A549 (cell line): ENCODE results near the gene MIOX. TPM values are rescaled to one million over a fixed set of nuclear protein-coding genes. Genes with fewer than 3 reads are reported as not detected.

Source experiments
- ATAC-seq, 2 experiments: fragments of 200-7000 bp in 1 of 2; fragments of >200 bp in 1 of 2; cut with Nextera tagmentation in 1 of 2; cut with Tn5 transposase in 1 of 2; 3 replicates each; pipeline versions ENCODE4 v1.8.0 to v1.9.1; 2018 to 2020; ENCODE audit warnings: mild to moderate bottlenecking in 1 of 2, moderate library complexity in 1 of 2
- CTCF ChIA-PET: fragments of 300-600 bp; sonication (Branson Sonifier 250); formaldehyde crosslinking; extraction: SDS; loops from one replicate; lab custom pipeline; 2021; ENCODE audit warnings: antibody characterized with exemption, inconsistent platforms; lab: Yijun Ruan, JAX
- POLR2A ChIA-PET: fragments of 350-600 bp; formaldehyde crosslinking; extraction: SDS; loops from one replicate; lab custom pipeline; 2021; ENCODE audit warnings: antibody characterized with exemption, inconsistent platforms; lab: Yijun Ruan, JAX
- DNase-seq, 2 experiments: peaks; one replicate each; pipeline versions ENCODE4 v3.0.0 to v3.0.0-alpha.2; 2011 to 2016; ENCODE audit warnings: low read depth in 1 of 2, low spot score in 1 of 2
- FAIRE-seq: peaks from 2 replicates; lab custom pipeline; 2011; peaks lifted over from hg19 to GRCh38; lab: Jason Lieb, UNC
- H3K27ac ChIP-seq, 2 experiments: fragments of >200 bp; sonication (Bioruptor Twin); formaldehyde crosslinking; 3 replicates each; pipeline ENCODE4 v1.5.1; 2016 to 2017
- H3K4me1 ChIP-seq: fragments of >200 bp; sonication (Bioruptor Twin); formaldehyde crosslinking; 3 replicates; pipeline ENCODE4 v1.6.1; 2016
- H3K4me2 ChIP-seq: fragments of >200 bp; sonication (Bioruptor Twin); formaldehyde crosslinking; 3 replicates; pipeline ENCODE4 v1.6.1; 2016
- H3K4me3 ChIP-seq: fragments of >200 bp; sonication (Bioruptor Twin); formaldehyde crosslinking; 3 replicates; pipeline ENCODE4 v1.5.1; 2016
- H3K9me3 ChIP-seq: fragments of >200 bp; sonication (Bioruptor Twin); formaldehyde crosslinking; 3 replicates; pipeline ENCODE4 v1.6.1; 2016
- BCL3 ChIP-seq: fragments of >200 bp; sonication (Bioruptor Twin); formaldehyde crosslinking; IDR thresholded peaks from 3 replicates; pipeline ENCODE4 v1.6.1; 2016
- BHLHE40 ChIP-seq: IDR thresholded peaks from 2 replicates; pipeline ENCODE4 v1.6.1; 2012; ENCODE audit warnings: low read depth, low read length, inconsistent platforms
- CEBPB ChIP-seq, 2 experiments: fragments of >200 bp in 1 of 2; sonication (Bioruptor Twin) in 1 of 2; formaldehyde crosslinking in 1 of 2; IDR thresholded peaks; 2 replicates each; pipeline ENCODE4 v1.6.1; 2012 to 2016
- CHD4 ChIP-seq: fragments of 200-600 bp; sonication (generic); IDR thresholded peaks from 2 replicates; pipeline ENCODE4 v1.6.1; 2016; ENCODE audit warnings: antibody characterized with exemption, mild to moderate bottlenecking, borderline replicate concordance
- CTCF ChIP-seq: fragments of >200 bp; sonication (Bioruptor Twin); formaldehyde crosslinking; IDR thresholded peaks from 3 replicates; pipeline ENCODE4 v1.5.1; 2016
- EP300 ChIP-seq, 2 experiments: fragments of >200 bp; sonication (Bioruptor Twin); formaldehyde crosslinking; IDR thresholded peaks; 2 replicates in 1 of 2; 3 replicates in 1 of 2; pipeline ENCODE4 v1.6.1; 2016 to 2017
- ESRRA ChIP-seq: fragments of 150-350 bp; IDR thresholded peaks from 2 replicates; pipeline ENCODE4 v1.6.1; 2014; ENCODE audit warnings: mild to moderate bottlenecking, low read length, borderline replicate concordance
- FOSL2 ChIP-seq, 2 experiments: fragments of 450-650 bp in 1 of 2; fragments of >200 bp in 1 of 2; sonication (Bioruptor Twin) in 1 of 2; formaldehyde crosslinking; IDR thresholded peaks; 2 replicates each; pipeline versions ENCODE4 v1.5.0 to v1.6.1; 2016 to 2020; ENCODE audit warnings: mild to moderate bottlenecking in 1 of 2, moderate library complexity in 1 of 2
- GATA3 ChIP-seq: IDR thresholded peaks from 2 replicates; pipeline ENCODE4 v1.6.1; 2012; ENCODE audit warnings: borderline replicate concordance
- HEYL ChIP-seq: fragments of 250-450 bp; sonication (Bioruptor Pico); IDR thresholded peaks from 2 replicates; pipeline ENCODE4 v1.8.0; 2021; ENCODE audit warnings: mild to moderate bottlenecking, moderate library complexity
- HMGXB4 ChIP-seq: fragments of 250-450 bp; sonication (Bioruptor Pico); IDR thresholded peaks from 2 replicates; pipeline ENCODE4 v1.5.0; 2021; ENCODE audit warnings: mild to moderate bottlenecking, moderate library complexity, borderline replicate concordance
- HOXB13 ChIP-seq: fragments of 250-450 bp; sonication (Bioruptor Pico); IDR thresholded peaks from 2 replicates; pipeline ENCODE4 v1.5.0; 2020; ENCODE audit warnings: low read depth, mild to moderate bottlenecking, moderate library complexity
- JUNB ChIP-seq: fragments of >200 bp; sonication (Bioruptor Twin); formaldehyde crosslinking; IDR thresholded peaks from 2 replicates; pipeline ENCODE4 v1.6.1; 2016
- KDM1A ChIP-seq: fragments of 200-600 bp; sonication (generic); IDR thresholded peaks from 2 replicates; pipeline ENCODE4 v1.6.1; 2016; ENCODE audit warnings: low read depth, mild to moderate bottlenecking
- KDM5A ChIP-seq: fragments of 200-600 bp; sonication (generic); IDR thresholded peaks from 2 replicates; pipeline ENCODE4 v1.6.1; 2016; ENCODE audit warnings: antibody characterized with exemption, mild to moderate bottlenecking
- PHF8 ChIP-seq: fragments of 200-600 bp; sonication (generic); IDR thresholded peaks from 2 replicates; pipeline ENCODE4 v1.6.1; 2016; ENCODE audit warnings: low read depth, mild to moderate bottlenecking, antibody characterized with exemption, moderate library complexity, borderline replicate concordance
- POLR2A ChIP-seq: IDR thresholded peaks from 2 replicates; pipeline ENCODE4 v1.6.1; 2012; ENCODE audit warnings: mild to moderate bottlenecking, low read length
- POLR2AphosphoS2 ChIP-seq: conservative IDR thresholded peaks from 2 replicates; pipeline ENCODE4 v1.6.1; 2012; ENCODE audit warnings: low read length, improper control_type of control experiment, inconsistent platforms
- REST ChIP-seq: fragments of 200-600 bp; sonication (generic); IDR thresholded peaks from 2 replicates; pipeline ENCODE4 v1.6.1; 2016; ENCODE audit warnings: antibody characterized with exemption, mild to moderate bottlenecking, moderate library complexity
- TFCP2L1 ChIP-seq: fragments of 250-450 bp; sonication (Bioruptor Pico); IDR thresholded peaks from 2 replicates; pipeline ENCODE4 v1.5.0; 2021; ENCODE audit warnings: mild to moderate bottlenecking
- TP53 ChIP-seq: fragments of 250-450 bp; sonication (Bioruptor Pico); IDR thresholded peaks from 2 replicates; pipeline ENCODE4 v1.5.0; 2021; ENCODE audit warnings: mild to moderate bottlenecking, moderate library complexity
- USF2 ChIP-seq: fragments of 450-650 bp; IDR thresholded peaks from 2 replicates; pipeline ENCODE4 v1.6.1; 2014; ENCODE audit warnings: antibody characterized with exemption
- ZFP36 ChIP-seq: fragments of 450-650 bp; IDR thresholded peaks from 2 replicates; pipeline ENCODE4 v1.6.1; 2014; ENCODE audit warnings: borderline replicate concordance; ENCODE audit not compliant: partially characterized antibody
- WGBS: methylation state at CpG from one replicate; pipeline ENCODE4 v1.1.6; 2017; ENCODE audit errors: missing lambda C conversion rate; 5-methylcytosine and 5-hydroxymethylcytosine counted together
- polyA plus RNA-seq, 4 experiments: library from polyadenylated mRNA; depleted of rRNA in 3 of 4; stranded (reverse); fragments of >200 nt; fragmentation: RNase III in 1 of 4; extraction: RNeasy Plus Mini Kit Qiagen cat#74134 plus additional on column Dnase treatment in 1 of 4; gene quantifications; 2 replicates in 3 of 4; 3 replicates in 1 of 4; pipeline ENCODE4 v1.2.3, GENCODE V29; 2011 to 2017

MIOX gene
- polyA plus RNA-seq, 2 of the 4 experiments (the other 2 are of a cell fraction) = 0.08 TPM; not detected in 1

GRCh38 chr22:50504369-50505211 lies 17.9 kb downstream of the MIOX start:
- peaks cover 14% of the 10 kb centered on the region for H3K4me1 ChIP-seq
- H3K4me2 ChIP-seq = no peak overlapping the region
- H3K9me3 ChIP-seq = no peaks in the 10 kb centered on the region
- CTCF ChIA-PET = interaction anchor here (1.3 to 1.8 kb wide), 2 partner anchors 59 to 253 kb away, joined by 3 to 4 read pairs; partner anchors contain the start of genes HDAC10 and SYCE3
- TF ChIP-seq EP300 (IDR thresholded peaks at IDR 0.05) (no peak), ESRRA (no peak), USF2 (no peak), HEYL (CRISPR knock-in tag) (no peak), BCL3 (no peak), KDM1A (no peak), KDM5A (no peak), TFCP2L1 (CRISPR knock-in tag) (no peak), HOXB13 (CRISPR knock-in tag) (no peak), BHLHE40 (no peak), POLR2A (no peak), FOSL2 (IDR thresholded peaks at IDR 0.05) (no peak), FOSL2 (CRISPR knock-in tag; IDR thresholded peaks at IDR 0.05) (no peak), HMGXB4 (no peak), JUNB (no peak)
- DNase-seq (no peak), ATAC-seq (no peak), FAIRE-seq (no peak)
- H3K4me3 ChIP-seq = no peak overlapping the region
- no peak overlapping the region for H3K27ac ChIP-seq
- POLR2A ChIA-PET = no interaction called here
- WGBS = 97% methylated on average over 13 of the region's 44 CpGs

GRCh38 chr22:50505276-50505775 lies 18.7 kb downstream of the MIOX start:
- no peak for DNase-seq
- no peak for FAIRE-seq
- H3K4me1 ChIP-seq = peaks cover 15% of the 10 kb centered on the region
- no peak for TF ChIP-seq GATA3
- no peak for TF ChIP-seq ZFP36
- no peak for TF ChIP-seq ESRRA
- no peak for TF ChIP-seq CHD4
- TF ChIP-seq CTCF = no peak
- no peak for TF ChIP-seq CEBPB (IDR thresholded peaks at IDR 0.05)
- no peak for TF ChIP-seq BCL3
- TF ChIP-seq TP53 (CRISPR knock-in tag) = no peak
- no peak for TF ChIP-seq POLR2A
- no peak for TF ChIP-seq POLR2AphosphoS2
- no peak for TF ChIP-seq REST
- no peak for TF ChIP-seq PHF8
- TF ChIP-seq, all 56 proteins: peak for 0
- ATAC-seq = no peak
- H3K4me2 ChIP-seq = no peak overlapping the region
- WGBS = 86% methylated on average over 9 of the region's 14 CpGs
- ChIA-PET POLR2A (no interaction called here), CTCF (interaction anchor here (1.3 kb wide), 1 partner anchor 58 kb away, joined by 3 read pairs; the partner anchor contains the start of gene SYCE3)
- no peak overlapping the region for H3K4me3 ChIP-seq
- no peak overlapping the region for H3K27ac ChIP-seq
- no peaks in the 10 kb centered on the region for H3K9me3 ChIP-seq
